HG02623 (cell line): Measurements from ENCODE around the gene GLYATL1B.

Experiments used
- ATAC-seq: cut with Tn5 transposase; IDR thresholded peaks from one replicate; pipeline ENCODE4 v1.9.1; 2021; ENCODE audit warnings: moderate library complexity; ENCODE audit not compliant: unreplicated experiment

GLYATL1B gene

DNA sequence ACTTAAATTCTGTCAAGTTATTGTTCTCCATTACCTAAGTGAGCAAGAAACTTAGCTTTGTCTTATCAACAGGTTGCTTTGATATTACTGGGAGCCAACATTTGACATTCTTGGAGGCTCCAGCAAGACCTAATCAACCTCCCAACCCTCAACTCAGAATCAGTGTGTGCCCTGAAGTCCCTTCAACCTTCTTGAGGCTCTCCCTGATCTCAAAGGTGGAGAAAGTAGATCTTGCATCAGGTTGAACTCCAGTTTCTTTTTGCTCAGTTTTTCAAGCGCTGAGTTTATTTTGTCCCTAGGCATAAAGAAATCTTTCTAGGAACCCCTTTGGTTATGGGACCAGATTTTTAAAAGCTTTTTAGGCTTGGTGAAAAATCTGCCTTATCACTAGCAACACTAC is 58.0 kb downstream of the GLYATL1B start:
- no peak for ATAC-seq
